H1 (cell line): ENCODE measurements around the gene KDM1A. TPM values are rescaled to one million over a fixed set of nuclear protein-coding genes. Genes with fewer than 3 reads are reported as not detected.

Source experiments
- CTCF ChIA-PET: fragments of 300-600 bp; sonication (Branson Sonifier 250); formaldehyde crosslinking; loops from one replicate; lab custom pipeline; 2021; ENCODE audit not compliant: partially characterized antibody; lab: Charles Lee
- POLR2A ChIA-PET: fragments of 300-600 bp; sonication (Branson Sonifier 250); formaldehyde crosslinking; loops from one replicate; lab custom pipeline; 2021; ENCODE audit warnings: inconsistent platforms; ENCODE audit not compliant: partially characterized antibody; lab: Charles Lee
- DNase-seq, 2 experiments: peaks; one replicate each; pipeline versions ENCODE4 v3.0.0 to v3.0.0-alpha.2; 2010 to 2022; ENCODE audit warnings: low spot score in 2 of 2, low read depth in 1 of 2, mixed read lengths in 1 of 2
- FAIRE-seq: peaks from 2 replicates; lab custom pipeline; 2011; peaks lifted over from hg19 to GRCh38; lab: Jason Lieb, UNC
- H2AFZ ChIP-seq: 2 replicates; pipeline ENCODE4 v1.8.1; 2012; ENCODE audit warnings: low read length, inconsistent platforms
- H2AK5ac ChIP-seq: 2 replicates; pipeline ENCODE4 v1.6.1; 2013; ENCODE audit warnings: low read depth, low read length
- H2BK120ac ChIP-seq: replicated peaks from 2 replicates; pipeline ENCODE3; 2013; ENCODE audit warnings: low read depth, low read length, inconsistent platforms
- H2BK12ac ChIP-seq: 2 replicates; pipeline ENCODE4 v1.6.1; 2013; ENCODE audit warnings: low read depth, low read length
- H2BK15ac ChIP-seq: 2 replicates; pipeline ENCODE4 v1.6.1; 2013; ENCODE audit warnings: low read length
- H2BK20ac ChIP-seq: 2 replicates; pipeline ENCODE4 v1.6.1; 2013; ENCODE audit warnings: low read length
- H2BK5ac ChIP-seq: 2 replicates; pipeline ENCODE4 v1.6.1; 2013; ENCODE audit warnings: low read depth, low read length
- H3K14ac ChIP-seq: 2 replicates; pipeline ENCODE4 v1.6.1; 2013; ENCODE audit warnings: inconsistent platforms; ENCODE audit not compliant: insufficient read length
- H3K18ac ChIP-seq: 2 replicates; pipeline ENCODE4 v1.6.1; 2013; ENCODE audit warnings: low read length; ENCODE audit errors: extremely low read depth
- H3K23ac ChIP-seq: 2 replicates; pipeline ENCODE4 v1.6.1; 2013; ENCODE audit warnings: inconsistent platforms; ENCODE audit not compliant: insufficient read length
- H3K23me2 ChIP-seq: 2 replicates; pipeline ENCODE4 v1.6.1; 2013; ENCODE audit warnings: low read depth, low read length
- H3K27ac ChIP-seq: 2 replicates; pipeline ENCODE4 v1.6.1; 2011; ENCODE audit warnings: low read depth, low read length, inconsistent platforms
- H3K27me3 ChIP-seq, 4 experiments: replicated peaks in 1 of 4; 1 replicate in 1 of 4; 2 replicates in 3 of 4; pipeline versions ENCODE4 v1.6.1 to v1.8.1; 2011 to 2013; ENCODE audit warnings: low read length in 3 of 4, mild to moderate bottlenecking in 3 of 4, inconsistent platforms in 2 of 4, mixed read lengths in 2 of 4, moderate library complexity in 1 of 4; ENCODE audit not compliant: control insufficient read depth in 3 of 4, insufficient read depth in 3 of 4; ENCODE audit errors: extremely low read depth in 1 of 4
- H3K36me3 ChIP-seq, 4 experiments: 2 replicates each; pipeline versions ENCODE4 v1.6.1 to v1.8.1; 2011 to 2013; ENCODE audit warnings: mild to moderate bottlenecking in 4 of 4, low read length in 3 of 4, moderate library complexity in 2 of 4, control low read depth in 1 of 4, inconsistent platforms in 1 of 4; ENCODE audit not compliant: insufficient read depth in 4 of 4, control insufficient read depth in 2 of 4
- H3K4ac ChIP-seq: replicated peaks from 2 replicates; pipeline ENCODE3; 2013; ENCODE audit warnings: low read length, low read depth, mixed read lengths, inconsistent platforms; ENCODE audit not compliant: insufficient read length
- H3K4me1 ChIP-seq, 4 experiments: replicated peaks in 1 of 4; 1 replicate in 1 of 4; 2 replicates in 3 of 4; pipeline versions ENCODE4 v1.6.1 to v1.8.1; 2011 to 2013; ENCODE audit warnings: low read length in 3 of 4, inconsistent platforms in 2 of 4, mixed read lengths in 1 of 4; ENCODE audit not compliant: insufficient read depth in 4 of 4, control insufficient read depth in 3 of 4
- H3K4me2 ChIP-seq, 2 experiments: 2 replicates each; pipeline versions ENCODE4 v1.6.1 to v1.8.1; 2011 to 2013; ENCODE audit warnings: low read depth in 2 of 2, low read length in 2 of 2, control low read depth in 1 of 2, inconsistent platforms in 1 of 2, mild to moderate bottlenecking in 1 of 2; ENCODE audit not compliant: insufficient read depth in 1 of 2
- H3K4me3 ChIP-seq, 4 experiments: fragments of 200-600, 300-600 bp in 1 of 4; sonication (generic), shearing (Covaris generic), sonication (Bioruptor Twin) in 1 of 4; 2 replicates each; pipeline versions ENCODE4 v1.5.1 to v1.8.1; 2011 to 2016; ENCODE audit warnings: low read length in 4 of 4, low read depth in 3 of 4, control low read depth in 2 of 4, inconsistent platforms in 2 of 4, mild to moderate bottlenecking in 2 of 4, mixed read lengths in 1 of 4, moderate library complexity in 1 of 4; ENCODE audit not compliant: insufficient read depth in 2 of 4; ENCODE audit errors: extremely low read depth in 1 of 4
- H3K56ac ChIP-seq: replicated peaks from 2 replicates; pipeline ENCODE3; 2013; ENCODE audit warnings: low read depth, mild to moderate bottlenecking, mixed read lengths, low read length, inconsistent platforms; ENCODE audit not compliant: insufficient read length
- H3K79me1 ChIP-seq: 2 replicates; pipeline ENCODE4 v1.6.1; 2013; ENCODE audit warnings: low read depth, low read length, control low read depth
- H3K79me2 ChIP-seq, 2 experiments: 2 replicates each; pipeline versions ENCODE4 v1.6.1 to v1.8.1; 2012 to 2013; ENCODE audit warnings: low read length in 2 of 2, mild to moderate bottlenecking in 2 of 2, inconsistent platforms in 1 of 2; ENCODE audit not compliant: insufficient read depth in 2 of 2, control insufficient read depth in 1 of 2
- H3K9ac ChIP-seq, 4 experiments: replicated peaks in 1 of 4; 1 replicate in 1 of 4; 2 replicates in 3 of 4; pipeline versions ENCODE4 v1.6.1 to v1.8.1; 2011 to 2013; ENCODE audit warnings: low read depth in 3 of 4, low read length in 3 of 4, control low read depth in 2 of 4, mild to moderate bottlenecking in 2 of 4, moderate library complexity in 2 of 4, inconsistent platforms in 1 of 4; ENCODE audit errors: extremely low read depth in 1 of 4
- H3K9me3 ChIP-seq, 2 experiments: 2 replicates each; pipeline versions ENCODE4 v1.6.1 to v1.8.1; 2012 to 2013; ENCODE audit warnings: mild to moderate bottlenecking in 2 of 2, moderate library complexity in 2 of 2, control low read depth in 1 of 2, inconsistent platforms in 1 of 2, low read depth in 1 of 2, low read length in 1 of 2, mixed read lengths in 1 of 2; ENCODE audit not compliant: insufficient read depth in 2 of 2
- H4K20me1 ChIP-seq, 2 experiments: replicated peaks in 1 of 2; 2 replicates each; pipeline versions ENCODE3 to v1.8.1; 2011 to 2013; ENCODE audit warnings: inconsistent platforms in 2 of 2, low read length in 2 of 2, mild to moderate bottlenecking in 1 of 2; ENCODE audit not compliant: insufficient read depth in 2 of 2, control insufficient read depth in 1 of 2
- H4K5ac ChIP-seq: 2 replicates; pipeline ENCODE4 v1.6.1; 2013; ENCODE audit warnings: low read length, low read depth, mixed read lengths, inconsistent platforms; ENCODE audit not compliant: insufficient read length
- H4K8ac ChIP-seq: 2 replicates; pipeline ENCODE4 v1.8.0; 2013; ENCODE audit warnings: mild to moderate bottlenecking, moderate library complexity, low read length, inconsistent platforms; ENCODE audit not compliant: insufficient read depth; ENCODE audit errors: extremely low read depth
- H4K91ac ChIP-seq: replicated peaks from 2 replicates; pipeline ENCODE3; 2013; ENCODE audit warnings: low read length, mixed read lengths, inconsistent platforms; ENCODE audit not compliant: insufficient read length
- BCL11A ChIP-seq, 2 experiments: IDR thresholded peaks; one replicate each; pipeline ENCODE4 v1.6.1; 2011; ENCODE audit warnings: low read depth in 2 of 2, low read length in 2 of 2, mild to moderate bottlenecking in 2 of 2
- CBX5 ChIP-seq: fragments of 300-800, 300-1000 bp; sonication (generic); IDR thresholded peaks from 2 replicates; pipeline ENCODE4 v1.7.1; 2016; ENCODE audit warnings: antibody characterized with exemption, low read length, low read depth
- CHD1 ChIP-seq: IDR thresholded peaks from 2 replicates; pipeline ENCODE4 v1.6.1; 2012; ENCODE audit warnings: low read depth, low read length, improper control_type of control experiment
- CTBP2 ChIP-seq: IDR thresholded peaks from 2 replicates; pipeline ENCODE4 v1.7.0; 2011; ENCODE audit warnings: borderline replicate concordance, mild to moderate bottlenecking, moderate library complexity, mixed read lengths, low read length; ENCODE audit not compliant: insufficient read depth, insufficient read length
- CTCF ChIP-seq, 3 experiments: IDR thresholded peaks; 1 replicate in 2 of 3; 2 replicates in 1 of 3; pipeline versions ENCODE4 v1.5.1 to v1.6.1; 2011; ENCODE audit warnings: low read length in 3 of 3, mild to moderate bottlenecking in 3 of 3, inconsistent platforms in 2 of 3, low read depth in 1 of 3, moderate library complexity in 1 of 3; ENCODE audit not compliant: insufficient read depth in 1 of 3; ENCODE audit errors: control extremely low read depth in 1 of 3
- EGR1 ChIP-seq: IDR thresholded peaks from 2 replicates; pipeline ENCODE4 v1.6.1; 2011; ENCODE audit warnings: low read depth, low read length, borderline replicate concordance
- MAX ChIP-seq: IDR thresholded peaks from 2 replicates; pipeline ENCODE4 v1.6.1; 2012; ENCODE audit warnings: inconsistent platforms
- POU5F1 ChIP-seq: IDR thresholded peaks from 2 replicates; pipeline ENCODE4 v1.6.1; 2011; ENCODE audit warnings: low read depth, mild to moderate bottlenecking, low read length, moderate library complexity
- TAF7 ChIP-seq: optimal IDR thresholded peaks from 2 replicates; pipeline ENCODE3; 2011; ENCODE audit warnings: low read depth, mild to moderate bottlenecking, inconsistent platforms, low read length, moderate library complexity, borderline replicate concordance
- TEAD4 ChIP-seq: IDR thresholded peaks from 2 replicates; pipeline ENCODE4 v1.6.1; 2012; ENCODE audit warnings: low read depth, low read length, inconsistent platforms, mixed read lengths
- YY1 ChIP-seq: IDR thresholded peaks from 2 replicates; pipeline ENCODE4 v1.6.1; 2011; ENCODE audit warnings: low read depth, mild to moderate bottlenecking, low read length
- WGBS, 2 experiments: shearing (Covaris generic) in 1 of 2; methylation state at CpG; one replicate each; pipeline versions ENCODE4 v1.1.6 to v1.1.7; 2013 to 2015; ENCODE audit warnings: low lambda C conversion rate in 2 of 2, mixed read lengths in 2 of 2, inconsistent platforms in 1 of 2, low coverage in 1 of 2, missing lambda C conversion rate in 1 of 2; ENCODE audit not compliant: insufficient replicate concordance in 2 of 2, insufficient coverage in 1 of 2, insufficient read length in 1 of 2; ENCODE audit errors: extremely low coverage in 1 of 2, missing lambda C conversion rate in 1 of 2; 5-methylcytosine and 5-hydroxymethylcytosine counted together
- polyA plus RNA-seq, 7 experiments: library from polyadenylated mRNA; depleted of rRNA in 3 of 7; stranded (reverse) in 5 of 7; unstranded in 2 of 7; fragments of >200 nt in 5 of 7; fragments of 200-250 nt in 2 of 7; gene quantifications; 1 replicate in 5 of 7; 2 replicates in 1 of 7; 4 replicates in 1 of 7; pipeline versions ENCODE4 v1.2.1 to v1.2.3, GENCODE V29; 2011 to 2013; ENCODE audit warnings: missing spikeins in 2 of 7, mixed read lengths in 2 of 7
- total RNA-seq: library from RNA; stranded (reverse); fragmentation: NEBNext Ultra II Directional; extraction: Animal tissue kit (Norgen Biotek cat#: 25700); gene quantifications from 2 replicates; pipeline ENCODE4 v1.2.1, GENCODE V29; 2021

The KDM1A gene
- total and polyA plus RNA-seq, 2 of the 8 experiments (the other 6 are each of a cell fraction or from before 2014, with no cell fraction given) = 216 to 275 TPM

DNA sequence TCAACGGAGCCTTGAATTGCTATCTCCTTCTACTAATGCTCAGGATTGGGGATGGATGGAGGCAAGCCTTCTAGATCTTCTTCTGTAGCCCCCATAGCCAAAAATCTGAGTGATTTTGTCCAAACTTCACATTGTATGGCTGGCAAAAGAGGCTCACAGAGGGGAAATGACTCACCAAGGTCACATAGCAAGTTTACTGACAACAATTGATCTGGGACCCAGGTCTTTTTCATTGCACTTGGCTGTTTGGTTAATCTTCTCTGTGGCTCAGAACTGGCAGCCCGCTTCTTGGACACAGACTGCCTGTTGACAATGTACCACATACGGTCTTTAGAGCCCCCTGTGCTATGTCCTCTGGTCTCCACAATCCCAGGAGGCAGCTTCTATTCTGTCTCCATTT is 43.6 kb upstream of the KDM1A start:
- Histone ChIP-seq H3K4ac (no peak overlapping the region), H4K8ac (peak overlapping the region; percentile 82; the same call in 1 of the 2 replicates), H3K79me2 (no peaks in the 10 kb centered on the region), H4K20me1 (no peaks in the 10 kb centered on the region), H3K23me2 (no peaks in the 10 kb centered on the region), H2BK12ac (peak overlapping the region; percentile 82), H3K9ac (no peak overlapping the region), H2AK5ac (peak overlapping the region; percentile 28; the same call in 1 of the 2 replicates), H2BK20ac (no peak overlapping the region; the same call in 1 of the 2 replicates), H2BK15ac (no peak overlapping the region), H2BK120ac (no peak overlapping the region), H2BK5ac (0 out of 2 replicates have a peak overlapping the region, but pooled peaks have one; percentile 87), H3K4me3 (no peak overlapping the region), H2AFZ (peak overlapping the region; percentile 93; the same call in 1 of the 2 replicates), H4K91ac (no peak overlapping the region), H3K27ac (no peak overlapping the region), H3K4me1 (peaks cover 0 to 2% (median 0%) of the 10 kb centered on the region in 4 experiments; a peak in 1 of 7 replicates), H4K5ac (no peak overlapping the region), H3K4me2 (no peak overlapping the region), H3K36me3 (no peaks in the 10 kb centered on the region), H3K9me3 (no peaks in the 10 kb centered on the region), H3K27me3 (no peaks in the 10 kb centered on the region), H3K23ac (no peak overlapping the region), H3K56ac (no peak overlapping the region), H3K14ac (no peak overlapping the region), H3K18ac (no peak overlapping the region), H3K79me1 (no peaks in the 10 kb centered on the region)
- POLR2A ChIA-PET = no interaction called here
- 91% methylated on average over 3 of the region's 3 CpGs; no CpG with 5 or more reads in 1 of the 2 experiments for WGBS, 2 experiments
- CTCF ChIA-PET = interaction anchor here (0.9 to 2.5 kb wide), 4 partner anchors 92 to 210 kb away, joined by 3 to 14 read pairs (median 3); no protein-coding TSS in a partner anchor
- DNase-seq = no peak
- FAIRE-seq = no peak
- no peak for TF ChIP-seq BCL11A (IDR thresholded peaks at IDR 0.05; ENCODE audit: low read depth in 2 of 2, low read length in 2 of 2)
- no peak for TF ChIP-seq CHD1
- no peak for TF ChIP-seq CBX5
- no peak for TF ChIP-seq EGR1
- TF ChIP-seq YY1 = no peak
- no peak for TF ChIP-seq MAX
- TF ChIP-seq TAF7 = no peak
- TF ChIP-seq CTBP2 = no peak
- no peak for TF ChIP-seq TEAD4
- TF ChIP-seq CTCF (IDR thresholded peaks at IDR 0.05; ENCODE audit: control extremely low read depth in 1 of 3, insufficient read depth in 1 of 3, low read depth in 1 of 3, low read length in 3 of 3) = no peak
- TF ChIP-seq POU5F1 = no peak
